NCI-H2171 (cell line): ENCODE data around the gene ZNF239.
"Not testable (repeated sequence)": the region's sequence is repeated elsewhere in the genome, so short reads cannot be mapped to it uniquely, and the experiment has no call there.

Experiments
- DNase-seq: peaks from one replicate; lab custom pipeline; 2025; lab: John Stamatoyannopoulos, UW

ZNF239 gene

DNA sequence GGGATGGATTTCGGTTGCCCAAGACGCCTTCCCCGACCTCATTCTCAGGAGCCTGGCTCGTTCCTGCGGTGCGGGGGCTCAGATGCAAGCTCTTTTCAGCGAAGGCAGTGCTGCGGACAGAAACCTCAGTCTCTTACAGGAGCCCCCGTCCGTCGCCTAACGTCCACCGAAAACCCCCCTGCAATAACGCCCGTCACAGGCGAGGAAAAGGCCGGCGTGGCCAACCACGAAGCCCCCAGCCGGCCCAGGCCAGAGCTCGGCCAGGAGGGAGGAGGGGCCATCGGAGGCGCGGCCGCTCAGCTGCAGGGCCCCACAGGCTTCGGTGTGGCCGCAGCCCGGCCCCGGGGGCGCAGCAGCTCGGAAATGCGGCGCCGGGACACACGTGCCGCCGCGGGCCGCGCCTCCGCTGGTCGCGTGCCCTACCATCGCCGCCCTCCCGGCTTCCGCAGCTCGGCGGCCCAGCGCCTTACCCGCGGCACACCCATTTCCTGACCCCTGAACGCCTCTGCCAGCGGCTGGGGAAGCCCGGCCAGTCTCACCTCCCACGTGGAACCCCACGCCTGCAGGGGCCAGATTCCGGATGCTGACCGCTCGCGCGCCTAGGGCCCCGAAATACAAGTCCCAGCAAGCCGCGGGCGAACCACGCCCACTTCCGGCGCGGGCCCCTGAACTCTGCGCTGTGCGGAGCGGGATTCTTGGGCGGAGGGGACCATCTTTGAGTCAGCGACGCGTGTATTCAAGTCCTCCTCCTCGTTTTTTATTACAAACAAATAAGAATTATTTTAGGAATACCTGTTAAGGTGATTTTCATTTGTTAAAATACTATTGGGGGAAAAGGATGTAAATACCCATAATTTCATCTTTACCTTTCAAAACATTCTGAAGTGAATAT lies at the start of gene ZNF239:
Gene ZNF239, minus strand, starts transcription at position 616 of the 892 bp plus-strand sequence. CDS start 16,537 bp downstream, outside the sequence.
- DNase-seq: peak; percentile 49

GRCh38 chr10:43623351-43623750 lies 48.9 kb upstream of the ZNF239 start:
- DNase-seq: no peak

DNA sequence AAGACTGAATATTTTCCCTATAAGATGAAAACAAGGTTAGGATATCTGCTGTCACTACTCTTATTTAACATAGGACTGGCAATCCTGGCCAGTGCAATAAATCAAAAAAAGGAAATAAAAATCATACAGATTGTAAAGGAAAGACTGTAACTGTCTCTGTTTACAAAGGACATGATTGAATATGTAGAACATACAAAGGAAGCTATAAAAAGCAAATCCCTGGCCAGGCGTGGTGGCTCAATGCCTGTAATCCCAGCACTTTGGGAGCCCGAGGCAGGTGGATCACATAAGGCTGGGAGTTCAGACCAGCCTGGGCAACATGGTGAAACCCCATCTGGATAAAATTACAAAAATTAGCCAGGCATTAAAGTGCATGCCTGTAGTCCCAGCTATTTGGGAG lies 47.6 kb upstream of the ZNF239 start:
- no peak for DNase-seq

DNA sequence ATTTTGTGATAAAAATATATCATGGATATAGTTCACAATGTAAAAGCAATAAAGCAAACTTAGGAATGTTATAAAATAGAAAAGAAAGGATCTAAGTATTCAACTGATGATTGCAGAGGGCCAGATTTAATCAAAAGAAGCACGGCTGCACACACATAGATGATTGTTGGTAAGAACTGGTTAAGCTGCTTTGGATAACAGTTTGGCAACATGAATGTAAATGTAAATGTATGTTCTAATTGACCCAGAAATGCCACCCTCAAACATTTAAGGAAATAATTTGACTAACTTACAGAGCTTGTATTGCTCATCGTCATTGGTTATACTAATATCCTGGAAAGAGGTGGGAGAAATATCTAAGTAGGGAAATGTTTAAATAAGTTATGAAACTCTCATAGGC lies 45.0 kb upstream of the ZNF239 start:
- no peak for DNase-seq

GRCh38 chr10:43616697-43617370 lies 42.4 kb upstream of the ZNF239 start:
- DNase-seq: no peak

- no peak for DNase-seq
These were observed 36.2 kb upstream of the ZNF239 start for GRCh38 chr10:43610636-43611035.

DNA sequence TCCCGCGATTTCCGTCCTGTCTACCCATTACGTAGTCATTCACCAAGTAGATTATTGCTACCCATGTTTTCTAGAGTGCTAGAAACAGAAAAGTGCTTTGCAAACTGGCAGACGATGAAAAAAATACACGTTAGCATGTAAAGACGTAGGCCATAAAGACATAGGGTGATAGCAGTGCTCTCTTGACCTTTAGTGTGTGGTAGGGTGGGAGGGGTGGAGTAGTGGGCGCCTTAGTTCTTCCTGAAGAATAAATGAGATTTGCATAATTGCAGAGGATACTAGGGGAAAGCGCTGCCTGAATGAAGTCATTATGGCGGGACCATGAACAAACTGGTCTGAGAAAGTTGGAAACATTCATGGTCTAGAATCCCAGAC lies 32.8 kb upstream of the ZNF239 start:
- no peak for DNase-seq

GRCh38 chr10:43606323-43607198 lies 32.1 kb upstream of the ZNF239 start, which contains the start of gene ZNF485:
ZNF485 (plus strand) TSS chr10:43606438; CDS start chr10:43607051, 613 bp downstream.
- DNase-seq: peak; percentile 45

DNA sequence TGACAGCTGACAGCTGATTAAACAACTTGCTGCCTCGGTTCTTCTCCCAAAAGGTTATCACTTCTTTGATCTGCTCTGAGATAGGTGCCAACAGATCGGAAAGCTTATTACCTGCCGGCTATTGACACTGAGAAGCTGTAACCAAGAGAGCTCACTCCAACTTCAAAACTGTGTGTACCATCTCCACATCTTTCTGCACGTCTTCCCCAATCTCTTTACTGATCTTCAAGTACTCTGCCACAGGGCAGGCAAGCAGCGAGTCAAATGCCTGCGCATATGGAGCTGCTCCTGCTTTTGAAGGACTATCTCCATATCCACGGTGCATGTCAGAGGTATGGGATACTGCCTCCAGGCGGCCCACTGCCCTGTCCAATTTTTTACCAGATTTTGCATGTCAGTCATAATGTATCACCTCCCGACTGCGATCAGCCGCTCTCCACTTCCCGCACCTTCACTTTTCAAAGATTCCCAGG lies 31.5 kb upstream of the ZNF239 start:
- no peak for DNase-seq

- DNase-seq: not testable (repeated sequence)
These were observed 27.2 kb upstream of the ZNF239 start for GRCh38 chr10:43601576-43601975.

DNA sequence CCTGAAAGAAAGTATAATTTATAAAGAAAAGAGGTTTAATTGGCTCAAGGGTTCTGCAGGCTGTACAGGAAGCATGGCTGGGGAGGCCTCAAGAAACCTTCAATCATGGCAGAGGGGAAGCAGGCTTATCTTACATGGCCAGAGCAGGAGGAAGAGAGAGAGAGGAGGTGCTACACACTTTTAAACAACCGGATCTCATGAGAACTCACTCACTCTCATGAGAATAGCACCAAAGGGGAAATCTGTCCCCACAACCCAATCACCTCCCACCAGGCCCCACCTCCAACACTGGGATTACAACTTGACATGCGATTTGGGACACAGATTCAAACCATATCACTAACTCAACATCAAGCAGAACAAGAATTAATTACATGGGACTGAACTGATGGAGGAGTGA lies 24.9 kb upstream of the ZNF239 start:
- no peak for DNase-seq

DNA sequence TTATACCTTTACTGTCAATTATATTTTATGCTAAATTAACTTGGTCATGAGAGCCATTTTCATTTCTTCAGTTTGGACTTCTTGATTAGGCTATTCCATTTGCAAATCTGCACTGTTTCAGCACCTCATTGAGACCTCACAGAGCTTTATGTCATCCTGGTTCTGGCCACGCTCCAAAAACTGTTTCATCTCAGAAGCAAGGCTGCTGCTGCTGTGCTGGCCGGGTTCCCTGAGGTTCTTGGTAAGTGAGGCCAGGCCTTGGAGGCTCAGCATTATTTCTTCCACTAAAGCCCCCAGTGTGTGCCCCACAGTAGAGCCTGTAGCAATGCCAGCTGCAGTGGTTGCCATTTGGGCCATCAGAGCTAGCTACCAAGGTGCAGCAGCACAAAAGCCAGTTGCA lies 24.0 kb upstream of the ZNF239 start:
- no peak for DNase-seq

- DNase-seq: no peak
These were observed 22.1 kb upstream of the ZNF239 start for GRCh38 chr10:43596546-43596945.

DNA sequence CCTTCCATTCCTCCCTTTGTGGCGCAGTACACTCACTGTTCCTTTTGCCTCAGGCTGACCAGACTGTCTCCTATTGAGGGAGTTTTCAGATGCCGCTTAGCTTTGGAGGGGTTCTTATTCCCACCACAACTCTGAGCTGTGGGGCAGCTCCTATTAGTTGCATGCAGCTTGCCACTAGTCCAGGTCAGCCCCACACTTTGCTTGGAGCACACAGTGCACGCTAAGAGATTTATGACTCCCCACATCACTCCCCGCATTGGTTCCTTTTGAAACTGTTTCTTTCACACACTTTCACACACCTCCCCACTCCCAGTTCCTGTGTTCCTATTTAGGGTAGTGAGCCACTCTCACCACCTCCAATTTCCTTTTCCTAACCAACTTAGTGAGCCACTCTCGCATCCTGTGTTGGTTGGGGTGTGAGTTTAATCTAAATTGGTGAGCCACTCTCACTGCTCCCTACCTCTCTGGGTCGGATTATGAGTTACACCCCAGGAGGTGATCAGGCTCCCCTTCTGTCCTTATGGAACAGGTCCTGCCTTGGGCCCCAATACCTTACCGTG lies 21.4 kb upstream of the ZNF239 start:
- DNase-seq: no peak

GRCh38 chr10:43594944-43595589 lies 20.7 kb upstream of the ZNF239 start:
- no peak for DNase-seq

GRCh38 chr10:43591303-43591904 lies 17.0 kb upstream of the ZNF239 start:
- no peak for DNase-seq

GRCh38 chr10:43586730-43587115 lies 12.3 kb upstream of the ZNF239 start:
- DNase-seq: not testable (repeated sequence)

GRCh38 chr10:43585981-43586729 lies 11.7 kb upstream of the ZNF239 start:
- DNase-seq: no peak

DNA sequence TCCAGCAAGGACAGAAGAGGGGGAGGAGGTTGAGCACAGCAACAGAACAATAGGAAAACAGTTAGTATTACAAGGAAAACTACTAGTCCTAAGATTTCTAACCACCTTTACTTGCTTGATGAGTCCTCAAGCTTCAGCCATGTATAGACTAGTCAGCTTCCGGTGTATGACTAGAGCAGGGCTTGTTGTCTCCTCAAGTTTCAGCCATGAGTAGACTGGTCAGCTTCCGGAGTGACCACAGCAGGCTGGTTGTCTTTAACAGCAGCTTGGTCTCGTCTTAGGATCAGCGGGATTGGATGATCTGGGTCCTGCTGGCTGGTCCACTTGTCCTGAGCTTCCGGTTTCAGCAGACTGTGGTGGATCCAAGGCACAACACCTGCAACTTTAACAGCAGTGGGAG lies 10.6 kb upstream of the ZNF239 start:
- no peak for DNase-seq

GRCh38 chr10:43584051-43584450 lies 9.6 kb upstream of the ZNF239 start:
- no peak for DNase-seq
